ENCODE data around the gene ESPN.
"Not testable (repeated sequence)": the region's sequence is repeated elsewhere in the genome, so short reads cannot be mapped to it uniquely, and the experiment has no call there.

The ESPN gene, protein sequence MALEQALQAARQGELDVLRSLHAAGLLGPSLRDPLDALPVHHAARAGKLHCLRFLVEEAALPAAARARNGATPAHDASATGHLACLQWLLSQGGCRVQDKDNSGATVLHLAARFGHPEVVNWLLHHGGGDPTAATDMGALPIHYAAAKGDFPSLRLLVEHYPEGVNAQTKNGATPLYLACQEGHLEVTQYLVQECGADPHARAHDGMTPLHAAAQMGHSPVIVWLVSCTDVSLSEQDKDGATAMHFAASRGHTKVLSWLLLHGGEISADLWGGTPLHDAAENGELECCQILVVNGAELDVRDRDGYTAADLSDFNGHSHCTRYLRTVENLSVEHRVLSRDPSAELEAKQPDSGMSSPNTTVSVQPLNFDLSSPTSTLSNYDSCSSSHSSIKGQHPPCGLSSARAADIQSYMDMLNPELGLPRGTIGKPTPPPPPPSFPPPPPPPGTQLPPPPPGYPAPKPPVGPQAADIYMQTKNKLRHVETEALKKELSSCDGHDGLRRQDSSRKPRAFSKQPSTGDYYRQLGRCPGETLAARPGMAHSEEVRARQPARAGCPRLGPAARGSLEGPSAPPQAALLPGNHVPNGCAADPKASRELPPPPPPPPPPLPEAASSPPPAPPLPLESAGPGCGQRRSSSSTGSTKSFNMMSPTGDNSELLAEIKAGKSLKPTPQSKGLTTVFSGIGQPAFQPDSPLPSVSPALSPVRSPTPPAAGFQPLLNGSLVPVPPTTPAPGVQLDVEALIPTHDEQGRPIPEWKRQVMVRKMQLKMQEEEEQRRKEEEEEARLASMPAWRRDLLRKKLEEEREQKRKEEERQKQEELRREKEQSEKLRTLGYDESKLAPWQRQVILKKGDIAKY

DNA sequence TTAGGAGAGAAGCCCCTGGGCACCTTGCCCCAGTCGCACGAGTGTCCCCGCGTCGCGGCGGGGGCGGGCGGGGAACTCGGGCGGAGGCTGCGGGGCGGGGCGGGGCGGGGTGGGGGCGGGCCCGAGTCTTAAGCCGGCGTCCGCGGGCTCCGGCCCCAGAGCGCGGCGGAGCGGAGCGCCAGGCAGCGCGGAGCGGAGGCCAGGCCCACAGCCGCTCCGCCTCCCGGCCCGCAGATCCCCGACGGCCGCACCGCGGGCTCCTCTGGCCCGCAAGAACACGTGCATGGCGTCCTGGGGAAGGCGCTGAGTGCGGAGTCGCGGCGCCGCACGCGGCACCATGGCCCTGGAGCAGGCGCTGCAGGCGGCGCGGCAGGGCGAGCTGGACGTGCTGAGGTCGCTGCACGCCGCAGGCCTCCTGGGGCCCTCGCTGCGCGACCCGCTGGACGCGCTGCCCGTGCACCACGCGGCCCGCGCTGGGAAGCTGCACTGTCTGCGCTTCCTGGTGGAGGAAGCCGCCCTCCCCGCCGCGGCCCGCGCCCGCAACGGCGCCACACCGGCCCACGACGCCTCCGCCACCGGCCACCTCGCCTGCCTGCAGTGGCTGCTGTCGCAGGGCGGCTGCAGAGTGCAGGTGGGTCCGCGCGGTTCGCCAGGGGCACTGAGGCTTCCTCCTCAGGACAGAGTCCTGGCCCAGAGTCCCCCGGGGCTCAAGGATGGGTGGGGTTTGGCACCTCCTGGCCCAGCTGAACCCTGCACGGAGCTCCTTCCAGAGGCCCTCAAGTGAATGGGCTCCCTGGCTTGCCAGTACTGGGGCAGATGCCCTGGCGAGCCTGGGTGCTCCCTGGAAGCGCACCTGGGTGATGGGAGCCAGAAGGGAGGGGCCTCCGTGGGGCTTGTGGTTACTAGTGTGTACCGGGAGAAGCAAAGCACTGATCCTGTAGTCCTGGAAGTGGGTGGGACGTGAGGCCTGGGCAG is at the start of gene ESPN:
Gene ESPN, plus strand, starts transcription at position 158 of the 975 bp plus-strand sequence. Its CDS starts 180 bp downstream, at position 338.
- no peak for DNase-seq

DNA sequence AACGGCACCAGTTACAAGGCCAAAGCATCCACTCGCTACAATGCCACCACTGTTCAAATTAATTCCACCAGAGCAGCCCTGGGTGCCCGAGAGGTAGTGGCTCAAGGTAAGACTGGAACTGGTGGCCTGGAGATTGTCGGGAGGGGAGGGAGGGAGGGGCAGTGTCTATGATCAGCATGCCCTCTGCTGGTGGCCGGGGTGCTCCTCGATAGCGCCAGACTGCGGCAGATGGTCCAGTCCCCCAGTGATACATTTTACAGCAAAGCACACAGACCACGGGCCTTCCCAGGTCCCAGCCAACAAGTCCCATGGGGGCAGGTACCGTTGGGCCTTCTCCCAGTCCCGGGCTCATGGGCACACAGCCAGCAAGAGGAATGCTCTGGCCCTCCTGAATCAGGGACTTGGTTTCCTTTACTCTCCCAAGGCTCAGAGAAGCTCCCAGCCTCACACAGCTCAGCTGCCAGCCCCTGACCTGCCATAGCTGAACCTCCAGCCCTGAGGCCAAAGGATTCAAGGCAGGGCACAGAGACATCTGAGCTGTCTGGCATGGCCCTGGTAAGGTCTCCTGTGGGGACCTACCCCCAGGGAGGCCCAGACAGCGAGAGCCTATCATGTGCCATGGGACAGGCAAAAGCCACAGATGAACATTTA is 46.4 kb upstream of the ESPN start:
- DNase-seq = no peak

DNA sequence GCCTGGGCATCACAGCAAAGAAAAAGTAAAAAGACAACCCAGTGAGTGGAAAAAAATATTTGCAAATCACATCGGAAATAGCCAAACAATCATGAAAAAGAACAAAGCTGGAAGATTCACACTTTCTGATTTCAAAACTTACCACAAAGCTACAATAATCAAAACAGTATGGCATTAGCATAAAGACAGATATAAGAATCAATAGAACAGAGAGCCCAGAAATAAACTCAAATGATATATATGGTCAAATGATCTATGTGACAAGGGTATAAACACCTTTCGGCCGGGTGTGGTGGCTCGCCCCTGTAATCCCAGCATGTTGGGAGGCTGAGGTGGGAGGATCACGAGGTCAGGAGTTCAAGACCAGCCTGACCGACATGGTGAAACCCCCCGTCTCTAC is 44.5 kb upstream of the ESPN start:
- no peak for DNase-seq

DNA sequence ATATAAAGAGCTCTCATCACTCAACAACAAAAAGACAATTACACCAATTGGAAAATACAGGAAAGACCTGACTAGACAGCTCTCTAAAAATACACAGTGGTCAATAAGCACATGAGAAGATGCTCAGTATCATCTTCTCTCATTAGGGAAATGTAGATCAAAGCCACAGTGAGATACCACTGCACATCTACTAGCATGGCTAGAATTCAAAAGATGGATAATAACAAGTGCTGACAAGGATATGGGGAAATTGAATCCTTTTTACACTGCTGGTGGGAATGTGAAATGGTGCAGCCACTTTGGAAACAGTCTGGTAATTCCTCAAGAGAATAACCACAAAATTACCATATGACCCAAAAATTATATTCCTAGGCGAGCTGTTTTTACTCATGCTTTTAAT is 40.4 kb upstream of the ESPN start:
- DNase-seq = no peak

DNA sequence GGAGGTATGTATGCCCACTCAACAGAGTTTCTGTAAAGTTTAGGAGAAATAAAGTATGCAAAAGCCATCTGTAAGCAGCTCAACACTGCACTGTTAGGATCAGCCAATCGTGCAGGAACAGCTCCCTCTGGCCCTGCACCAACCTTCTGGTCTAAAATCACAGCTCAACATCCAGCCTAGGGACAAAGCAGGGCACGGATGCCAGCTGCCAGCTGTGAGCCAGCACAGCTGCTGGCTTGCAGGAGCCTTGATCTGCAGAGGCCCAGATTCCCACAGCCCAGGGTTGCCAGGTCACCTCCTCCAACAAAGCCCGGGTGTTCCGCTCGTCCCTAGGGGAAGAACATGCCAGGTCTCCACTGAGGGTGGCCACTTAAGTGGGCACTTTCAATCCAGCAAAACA is 39.6 kb upstream of the ESPN start:
- DNase-seq = no peak

DNA sequence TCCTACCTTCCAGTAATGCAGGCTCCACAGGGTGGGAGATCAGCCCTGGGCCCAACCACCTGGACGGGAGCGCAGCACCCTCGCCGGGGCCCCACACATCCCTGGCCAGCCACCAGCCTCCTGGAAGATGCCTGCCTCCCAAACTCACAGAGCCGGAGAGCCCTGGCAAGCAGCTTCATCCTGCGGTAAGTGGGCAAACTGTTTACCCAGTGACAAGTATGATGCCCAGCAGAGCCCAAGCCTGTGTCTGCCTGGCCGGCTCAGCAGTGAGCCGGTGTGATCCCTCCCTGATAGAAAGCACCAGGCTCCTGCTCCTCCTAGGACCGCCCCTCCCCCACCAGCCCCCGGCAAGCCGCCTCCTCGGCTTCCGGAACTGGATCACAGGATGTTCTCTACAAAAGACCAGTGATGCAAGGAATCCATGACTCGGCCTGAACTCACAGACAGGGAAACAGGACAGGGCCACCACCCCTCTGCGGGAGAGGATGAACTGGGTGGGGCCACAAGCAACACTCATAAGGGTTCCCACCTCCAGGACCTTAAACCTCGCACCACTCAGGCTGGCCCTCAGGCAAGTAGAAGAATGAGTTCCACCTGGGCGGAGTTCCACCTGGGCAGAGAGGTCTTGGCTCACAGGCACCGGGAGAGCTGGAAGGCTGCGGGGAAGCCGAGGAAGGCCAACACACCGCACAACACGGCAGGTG is 38.9 kb upstream of the ESPN start:
- no peak for DNase-seq

DNA sequence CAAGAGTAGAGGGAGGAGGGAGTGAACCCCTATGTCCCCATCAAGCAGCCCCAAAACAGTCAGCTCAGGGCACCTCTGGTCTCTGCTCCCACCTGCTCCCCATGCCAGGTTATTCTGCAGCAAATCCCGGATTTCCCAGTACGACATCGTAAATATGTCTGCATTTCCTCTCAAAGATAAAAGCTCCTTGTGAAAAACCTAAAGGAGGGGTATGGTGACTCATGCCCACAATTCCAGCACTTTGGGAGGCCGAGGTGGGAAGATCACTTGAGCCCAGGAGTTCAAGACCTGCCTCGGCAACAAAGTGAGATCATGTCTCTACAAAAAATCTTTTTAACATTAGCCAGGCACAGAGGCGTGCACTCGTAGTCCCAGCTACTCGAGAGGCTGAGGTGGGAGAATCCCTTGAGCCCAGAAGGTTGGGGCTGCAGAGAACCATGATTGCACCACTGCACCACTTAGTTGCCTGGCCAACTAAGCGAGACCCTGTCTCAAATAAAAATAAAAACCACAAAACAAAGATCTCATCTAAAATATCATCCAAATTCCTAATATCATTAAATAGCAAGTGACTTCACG is 38.1 kb upstream of the ESPN start:
- DNase-seq = no peak

DNA sequence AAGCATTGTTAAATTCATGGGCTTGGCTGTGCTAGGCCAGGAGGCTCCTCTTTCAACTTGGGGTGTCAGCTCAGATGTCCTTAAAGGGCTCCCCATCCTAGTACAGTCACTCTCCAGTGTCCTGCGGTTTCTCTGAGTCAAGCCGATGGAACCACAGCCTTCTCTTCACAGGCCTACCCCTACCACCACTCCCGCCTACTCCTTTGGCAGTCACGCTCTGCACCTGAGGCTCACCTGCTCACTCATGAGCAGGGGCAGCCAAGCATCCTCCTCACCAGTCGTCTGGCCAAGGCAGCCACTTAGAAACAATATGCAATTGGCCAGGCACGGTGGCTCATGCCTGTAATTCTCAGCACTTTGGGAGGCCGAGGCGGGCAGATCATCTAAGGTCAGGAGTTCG is 34.6 kb upstream of the ESPN start:
- DNase-seq = no peak

DNA sequence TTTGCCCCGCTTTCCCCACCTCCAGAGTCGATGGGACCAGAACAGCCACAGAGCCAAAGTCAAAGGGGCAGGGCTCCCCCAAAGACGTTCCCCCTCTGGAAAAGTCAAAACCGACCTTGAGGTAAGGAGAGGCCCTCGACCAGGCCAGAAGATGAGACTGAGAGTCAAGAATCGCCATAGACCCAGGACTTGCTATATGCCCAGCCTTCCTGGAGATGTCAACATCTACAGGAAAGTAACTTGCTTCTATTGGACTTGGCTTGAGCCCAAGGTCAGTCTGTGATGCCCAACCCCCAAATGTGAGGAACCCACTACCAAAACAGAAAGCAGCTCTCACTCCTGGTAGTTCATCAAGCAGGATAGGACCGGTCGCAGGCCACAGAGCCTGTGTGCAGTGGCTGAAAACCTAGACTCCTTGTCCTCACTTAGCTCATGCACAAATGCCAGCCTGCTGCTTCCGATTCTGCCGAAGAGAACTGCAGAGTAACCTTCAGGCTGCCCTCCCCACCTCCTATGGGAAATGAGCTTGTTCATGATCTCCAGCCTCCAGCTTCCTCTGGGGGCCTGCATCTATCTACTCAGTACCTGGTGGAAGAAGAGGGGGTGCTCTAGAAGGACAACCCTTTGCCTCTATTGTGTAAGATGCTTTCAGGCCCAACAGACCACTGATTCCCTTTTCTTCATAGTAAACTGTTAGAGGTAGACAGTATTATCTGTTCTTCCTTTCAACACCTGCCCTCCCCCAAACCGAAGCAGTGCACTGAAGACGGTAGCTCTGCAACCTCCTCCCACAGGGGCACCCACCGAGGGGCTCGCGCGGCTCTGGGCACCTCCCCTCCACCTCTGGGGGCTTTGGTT is 32.4 kb upstream of the ESPN start:
- no peak for DNase-seq

DNA sequence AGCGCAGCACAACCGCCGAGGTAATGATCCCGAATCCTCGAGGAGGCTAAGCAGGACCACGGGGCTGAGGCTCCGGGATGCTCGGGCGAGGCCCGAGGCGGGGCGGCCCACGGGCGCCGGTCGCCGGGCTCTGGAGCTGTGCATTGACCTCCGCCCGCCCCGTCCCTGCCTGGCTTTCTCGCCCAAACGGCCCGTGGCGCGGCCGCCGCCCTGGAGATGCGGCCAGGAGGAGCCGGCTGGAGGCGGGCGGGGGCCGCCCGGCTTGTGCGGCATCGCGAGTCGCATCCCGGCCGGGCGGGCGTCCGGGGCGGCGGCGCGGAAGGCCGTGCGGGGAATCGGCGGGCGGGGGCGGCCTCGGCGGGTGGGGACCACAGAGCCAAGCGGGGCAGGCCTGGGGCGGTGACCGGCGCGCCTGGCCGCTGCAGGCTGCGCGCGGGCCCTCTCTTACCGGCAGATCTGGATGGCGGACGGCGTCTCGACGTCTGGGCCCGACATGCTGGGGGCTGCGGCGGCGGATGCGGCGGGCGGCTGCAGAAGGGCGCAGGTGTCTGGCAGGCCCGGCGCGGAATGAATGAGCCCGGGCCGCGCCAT is 31.7 kb upstream of the ESPN start:
- DNase-seq = no peak

DNA sequence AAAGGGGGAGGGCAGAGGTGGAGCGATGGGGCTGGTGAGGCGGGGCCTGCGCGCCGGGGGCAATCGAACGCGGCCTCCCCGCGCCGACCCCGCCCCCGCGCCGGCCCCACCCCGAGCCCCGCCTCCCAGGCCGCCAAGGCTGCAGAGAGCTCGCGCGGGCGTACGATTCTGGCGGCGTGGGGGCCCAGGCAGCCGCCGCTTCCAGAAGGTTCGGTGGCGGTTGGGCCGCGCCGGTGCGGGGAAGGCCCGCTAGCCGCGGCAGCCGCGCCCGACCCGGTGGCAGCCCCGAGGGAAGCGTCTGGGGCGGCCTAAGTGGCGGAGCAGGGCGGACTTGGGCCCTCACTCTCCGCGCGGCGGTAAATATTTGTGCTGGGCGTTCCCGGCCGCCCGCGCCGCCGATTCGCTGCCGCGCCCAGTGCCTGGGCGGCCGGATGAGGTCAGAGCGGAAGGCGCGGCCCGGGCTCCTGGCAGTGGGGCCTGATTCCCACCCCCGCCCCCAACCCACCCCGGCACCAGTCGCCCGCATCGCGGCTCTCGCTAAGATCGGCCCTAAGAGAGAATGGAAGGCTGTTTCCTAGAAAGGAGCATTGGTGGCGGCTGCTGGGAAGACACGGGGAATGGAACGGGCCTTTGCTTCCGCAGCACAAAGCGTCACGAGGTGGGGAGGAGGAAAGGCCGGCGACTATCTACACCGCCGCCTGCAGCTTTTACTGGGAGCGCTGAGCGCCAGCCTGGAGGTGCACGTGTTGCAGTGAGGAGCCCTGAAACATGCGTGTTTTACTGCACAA is 31.0 kb upstream of the ESPN start, which contains the start of gene ACOT7:
Gene ACOT7, minus strand, starts transcription at position 368 of the 788 bp plus-strand sequence. CDS start 368 bp downstream, outside the sequence.
- DNase-seq = peak; percentile 85

DNA sequence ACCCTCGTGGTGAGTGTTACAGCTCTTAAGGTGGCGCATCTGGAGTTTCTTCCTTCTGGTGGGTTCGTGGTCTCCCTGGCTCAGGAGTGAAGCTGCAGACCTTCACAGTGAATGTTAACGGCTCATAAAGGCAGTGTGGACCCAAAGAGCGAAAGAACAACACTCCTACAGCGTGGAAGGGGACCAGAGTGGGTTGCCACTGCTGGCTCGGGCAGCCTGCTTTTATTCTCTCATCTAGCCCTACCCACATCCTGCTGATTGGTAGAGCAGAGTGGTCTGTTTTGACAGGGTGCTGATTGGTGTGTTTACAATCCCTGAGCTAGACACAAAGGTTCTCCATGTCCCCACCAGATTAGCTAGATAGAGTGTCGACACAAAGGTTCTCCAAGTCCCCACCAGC is 29.4 kb upstream of the ESPN start:
- not testable (repeated sequence) for DNase-seq

DNA sequence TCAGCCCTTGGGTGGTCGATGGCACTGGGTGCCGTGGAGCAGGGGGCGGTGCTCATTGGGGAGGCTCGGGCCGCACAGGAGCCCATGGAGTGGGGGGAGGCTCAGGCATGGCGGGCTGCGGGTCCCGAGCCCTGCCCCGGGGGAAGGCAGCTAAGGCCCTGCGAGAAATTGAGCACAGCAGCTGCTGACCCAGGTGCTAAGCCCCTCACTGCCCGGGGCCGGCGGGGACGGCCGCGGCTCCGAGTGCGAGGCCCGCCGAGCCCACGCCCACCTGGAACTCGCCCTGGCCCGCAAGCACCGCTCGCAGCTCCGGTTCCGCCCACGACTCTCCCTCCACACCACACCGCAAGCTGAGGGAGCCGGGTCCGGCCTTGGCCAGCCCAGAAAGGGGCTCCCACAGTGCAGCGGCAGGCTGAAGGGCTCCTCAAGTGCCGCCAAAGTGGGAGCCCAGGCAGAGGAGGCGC is 28.8 kb upstream of the ESPN start:
- DNase-seq = not testable (repeated sequence)

DNA sequence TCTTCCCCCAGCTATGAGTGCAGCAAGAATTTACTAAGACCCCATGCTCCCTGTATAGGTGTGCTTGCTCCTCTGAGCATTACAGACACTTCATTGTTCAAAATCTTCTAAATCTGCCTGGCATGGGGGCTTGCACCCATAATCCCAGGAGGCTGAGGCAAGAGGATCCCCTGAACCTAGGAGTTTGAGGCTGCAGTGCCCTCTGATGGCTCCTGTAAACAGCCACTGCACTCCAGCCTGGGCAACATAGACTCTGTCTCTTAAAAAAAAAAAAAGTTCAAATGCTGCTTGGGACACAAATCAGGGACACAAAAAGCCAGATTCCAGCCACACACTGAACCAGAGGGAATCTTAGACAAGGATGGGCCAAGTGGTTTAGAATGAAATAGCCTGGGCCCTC is 27.6 kb upstream of the ESPN start:
- no peak for DNase-seq

DNA sequence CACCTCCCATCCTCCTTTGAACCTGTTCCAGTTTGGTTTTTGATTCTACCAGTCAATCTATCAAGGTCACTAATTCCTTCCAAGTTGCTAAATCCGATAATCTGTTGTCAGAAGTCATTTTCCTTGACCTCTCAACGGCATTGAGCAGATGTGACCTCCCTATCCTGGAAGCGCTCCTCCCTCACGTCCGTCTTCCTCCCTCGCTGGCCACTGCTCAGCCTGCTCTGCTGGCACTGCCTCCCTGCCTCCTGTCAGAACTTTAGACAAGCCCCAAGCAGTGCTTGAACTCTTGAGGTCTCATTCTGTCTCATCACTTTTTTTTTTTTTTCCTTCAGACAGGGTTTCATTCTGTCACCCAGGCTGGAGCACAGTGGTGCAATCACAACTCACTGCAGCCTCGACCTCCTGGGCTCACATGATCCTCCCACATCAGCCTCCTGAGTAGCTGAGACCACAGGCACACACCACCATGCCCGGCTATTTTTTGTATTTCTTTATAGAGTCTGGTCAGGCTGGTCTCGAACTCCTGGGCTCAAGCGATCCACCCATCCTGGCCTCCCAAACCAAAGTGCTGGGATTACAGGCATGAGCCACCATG is 26.6 kb upstream of the ESPN start:
- DNase-seq = no peak

DNA sequence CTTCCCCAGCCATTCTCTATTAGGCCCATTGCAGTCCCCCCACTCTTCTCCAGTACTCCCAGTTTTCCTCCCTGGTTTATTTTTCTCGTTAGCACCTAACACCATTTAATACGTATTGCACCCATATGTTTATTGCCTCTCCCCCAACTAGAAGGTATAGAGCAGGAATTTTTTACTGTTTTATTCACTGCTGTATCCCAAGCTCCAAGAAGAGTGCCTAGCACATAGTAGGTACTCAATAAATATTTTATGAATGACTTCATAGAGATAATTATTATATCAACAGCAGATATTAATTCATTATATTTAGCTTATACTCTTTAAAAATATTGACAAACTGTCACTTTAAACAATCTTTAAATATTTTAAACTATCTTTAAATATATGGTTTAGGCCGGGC is 25.3 kb upstream of the ESPN start:
- no peak for DNase-seq

DNA sequence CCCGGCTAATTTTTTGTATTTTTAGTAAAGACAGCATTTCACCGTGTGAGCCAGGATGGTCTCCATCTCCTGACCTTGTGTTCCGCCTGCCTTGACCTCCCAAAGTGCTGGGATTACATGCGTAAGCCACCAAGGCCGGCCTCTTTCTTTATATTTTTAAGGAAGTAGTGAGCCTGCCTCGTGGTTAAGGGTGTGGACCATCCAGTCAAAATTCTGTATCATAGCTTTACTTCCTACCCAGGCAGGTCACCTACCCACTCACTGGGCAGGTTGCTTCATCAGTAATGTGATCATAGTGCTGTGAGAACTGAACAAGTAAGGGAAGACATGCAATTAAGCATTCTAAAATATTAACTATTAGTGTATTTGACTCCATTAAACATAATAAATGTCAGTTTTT is 22.9 kb upstream of the ESPN start:
- no peak for DNase-seq

DNA sequence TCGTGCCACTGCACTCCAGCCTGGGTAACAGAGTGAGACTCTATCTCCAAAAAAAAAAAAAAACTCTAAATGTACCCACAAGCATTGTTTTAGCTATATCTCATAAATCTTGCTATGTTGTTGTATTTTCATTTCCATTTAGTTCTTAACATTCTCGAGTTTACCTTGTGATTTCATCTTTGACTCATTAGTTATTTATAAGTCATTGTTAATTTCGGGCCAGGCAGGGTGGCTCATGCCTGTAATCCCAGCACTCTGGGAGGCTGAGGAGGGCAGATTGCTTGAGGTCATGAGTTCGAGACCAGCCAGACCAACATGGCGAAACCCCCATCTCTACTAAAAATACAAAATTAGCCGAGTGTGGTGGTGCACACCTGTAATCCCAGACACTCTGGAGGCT is 16.6 kb upstream of the ESPN start:
- DNase-seq = no peak

Data from CD4-positive, alpha-beta T cell treated with Interleukin-4 for 4 hours (primary cell).